ENCODE measurements around the gene TMPRSS6. TPM values are rescaled to one million over a fixed set of nuclear protein-coding genes. Genes with fewer than 3 reads are reported as not detected.

Gene TMPRSS6
- total and polyA plus RNA-seq, 2 experiments from 2014 or later = 0.05 TPM; not detected in 1

DNA sequence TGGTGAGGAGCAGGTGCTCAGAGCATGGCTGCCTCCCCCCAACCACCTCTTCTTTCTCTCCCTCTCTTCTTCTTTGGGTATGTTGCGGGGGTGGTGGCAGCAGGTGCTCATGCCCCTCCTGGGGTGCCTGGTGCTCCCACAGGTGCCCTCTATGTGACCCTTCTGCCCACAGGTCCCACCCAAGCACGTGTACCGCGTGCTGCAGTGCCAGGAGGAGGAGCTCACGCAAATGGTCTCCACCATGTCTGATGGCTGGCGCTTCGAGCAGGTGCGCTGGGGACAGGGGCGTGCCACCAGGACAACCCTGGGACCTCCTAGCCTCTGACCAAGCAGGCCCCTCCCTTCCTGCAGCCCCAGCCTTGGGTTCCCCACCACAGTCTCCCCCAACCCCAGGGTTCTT lies 52.3 kb downstream of the TMPRSS6 start:
- H3K4me2 ChIP-seq (ENCODE audit: unreplicated experiment) = no peak overlapping the region
- H2AFZ ChIP-seq = no peak overlapping the region
- no peak overlapping the region for H3K9ac ChIP-seq
- H3F3A ChIP-seq (ENCODE audit: insufficient read depth) = peaks cover 7% of the 10 kb centered on the region; the same call in 1 of the 2 replicates
- H3K27me3 ChIP-seq (replicated peaks; ENCODE audit: insufficient read depth) = no peaks in the 10 kb centered on the region
- H3K9me3 ChIP-seq (ENCODE audit: low read depth) = no peaks in the 10 kb centered on the region
- in situ Hi-C loops (cut with MboI) = no loop called here
- no peaks in the 10 kb centered on the region for H3K79me2 ChIP-seq (ENCODE audit: insufficient read depth)
- TF ChIP-seq EZH2 (IDR thresholded peaks at IDR 0.05; ENCODE audit: insufficient read depth, poor library complexity, severe bottlenecking) = no peak
- no peak for TF ChIP-seq EZH2phosphoT487 (IDR thresholded peaks at IDR 0.05; ENCODE audit: insufficient read depth, low read depth)
- peaks cover 17% of the 10 kb centered on the region for H3K4me1 ChIP-seq (ENCODE audit: insufficient read depth)
- H3K9me2 ChIP-seq (ENCODE audit: insufficient read depth) = no peaks in the 10 kb centered on the region
- DNase-seq = no peak
- H3K4me3 ChIP-seq = no peak overlapping the region
- 88% methylated on average over 9 of the region's 9 CpGs for WGBS, 2 experiments (ENCODE audit: low coverage in 1 of 2, low lambda C conversion rate in 2 of 2, missing lambda C conversion rate in 2 of 2)
- no peaks in the 10 kb centered on the region for H4K20me1 ChIP-seq (ENCODE audit: insufficient read depth)
- peaks cover 2% of the 10 kb centered on the region; the same call in 1 of the 2 replicates for H3K36me3 ChIP-seq (ENCODE audit: low read depth)
- H3K27ac ChIP-seq = no peak overlapping the region

DNA sequence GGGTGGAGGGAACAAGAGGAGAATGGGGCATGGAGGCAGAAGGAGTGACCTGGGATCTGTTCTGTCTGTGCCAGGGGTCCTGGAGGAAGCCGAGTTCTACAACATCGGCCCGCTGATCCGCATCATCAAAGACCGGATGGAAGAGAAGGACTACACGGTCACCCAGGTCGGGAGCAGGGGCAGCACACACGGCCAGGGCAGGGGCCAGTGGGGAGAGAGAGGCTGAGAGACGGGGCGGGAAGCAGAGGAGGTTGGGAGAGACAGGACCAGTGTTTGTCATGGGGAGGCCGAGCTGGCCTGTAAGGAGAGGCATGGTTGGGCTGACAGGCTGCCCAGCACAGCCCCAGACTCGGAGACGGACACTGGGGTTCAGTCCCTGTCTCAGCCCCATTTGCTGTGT lies 53.3 kb downstream of the TMPRSS6 start:
- WGBS, 2 experiments (ENCODE audit: low coverage in 1 of 2, low lambda C conversion rate in 2 of 2, missing lambda C conversion rate in 2 of 2) = 96 to 99% methylated on average over 11 to 13 of the region's 13 CpGs
- no peaks in the 10 kb centered on the region for H4K20me1 ChIP-seq (ENCODE audit: insufficient read depth)
- no peaks in the 10 kb centered on the region for H3K79me2 ChIP-seq (ENCODE audit: insufficient read depth)
- H3K27ac ChIP-seq = no peak overlapping the region
- peaks cover 17% of the 10 kb centered on the region for H3K4me1 ChIP-seq (ENCODE audit: insufficient read depth)
- TF ChIP-seq EZH2 (IDR thresholded peaks at IDR 0.05; ENCODE audit: insufficient read depth, poor library complexity, severe bottlenecking) (no peak), EZH2phosphoT487 (IDR thresholded peaks at IDR 0.05; ENCODE audit: insufficient read depth, low read depth) (no peak)
- no peaks in the 10 kb centered on the region for H3K9me2 ChIP-seq (ENCODE audit: insufficient read depth)
- H3K4me2 ChIP-seq (ENCODE audit: unreplicated experiment) = no peak overlapping the region
- H3K4me3 ChIP-seq = no peak overlapping the region
- no peak overlapping the region for H2AFZ ChIP-seq
- H3K36me3 ChIP-seq (ENCODE audit: low read depth) = peaks cover 2% of the 10 kb centered on the region; the same call in 1 of the 2 replicates
- peaks cover 7% of the 10 kb centered on the region; the same call in 1 of the 2 replicates for H3F3A ChIP-seq (ENCODE audit: insufficient read depth)
- no peaks in the 10 kb centered on the region for H3K27me3 ChIP-seq (replicated peaks; ENCODE audit: insufficient read depth)
- H3K9me3 ChIP-seq (ENCODE audit: low read depth) = no peaks in the 10 kb centered on the region
- DNase-seq = no peak
- in situ Hi-C loops (cut with MboI) = no loop called here
- H3K9ac ChIP-seq = no peak overlapping the region

- peaks cover 2% of the 10 kb centered on the region; the same call in 1 of the 2 replicates for H3K36me3 ChIP-seq (ENCODE audit: low read depth)
- H3K4me1 ChIP-seq (ENCODE audit: insufficient read depth) = peaks cover 17% of the 10 kb centered on the region
- H2AFZ ChIP-seq = no peak overlapping the region
- H3K9ac ChIP-seq = no peak overlapping the region
- no peaks in the 10 kb centered on the region for H4K20me1 ChIP-seq (ENCODE audit: insufficient read depth)
- TF ChIP-seq EZH2 (IDR thresholded peaks at IDR 0.05; ENCODE audit: insufficient read depth, poor library complexity, severe bottlenecking) (no peak), EZH2phosphoT487 (IDR thresholded peaks at IDR 0.05; ENCODE audit: insufficient read depth, low read depth) (no peak)
- no peaks in the 10 kb centered on the region for H3K9me3 ChIP-seq (ENCODE audit: low read depth)
- H3F3A ChIP-seq (ENCODE audit: insufficient read depth) = peaks cover 7% of the 10 kb centered on the region; the same call in 1 of the 2 replicates
- H3K4me3 ChIP-seq = no peak overlapping the region
- in situ Hi-C loops (cut with MboI) = no loop called here
- no peaks in the 10 kb centered on the region for H3K79me2 ChIP-seq (ENCODE audit: insufficient read depth)
- H3K27ac ChIP-seq = no peak overlapping the region
- no peaks in the 10 kb centered on the region for H3K27me3 ChIP-seq (replicated peaks; ENCODE audit: insufficient read depth)
- DNase-seq = no peak
- no peaks in the 10 kb centered on the region for H3K9me2 ChIP-seq (ENCODE audit: insufficient read depth)
- H3K4me2 ChIP-seq (ENCODE audit: unreplicated experiment) = no peak overlapping the region
- 96 to 97% methylated on average over 20 of the region's 20 CpGs for WGBS, 2 experiments (ENCODE audit: low coverage in 1 of 2, low lambda C conversion rate in 2 of 2, missing lambda C conversion rate in 2 of 2)
These were observed 54.7 kb downstream of the TMPRSS6 start for GRCh38 chr22:37054600-37055365.

DNA sequence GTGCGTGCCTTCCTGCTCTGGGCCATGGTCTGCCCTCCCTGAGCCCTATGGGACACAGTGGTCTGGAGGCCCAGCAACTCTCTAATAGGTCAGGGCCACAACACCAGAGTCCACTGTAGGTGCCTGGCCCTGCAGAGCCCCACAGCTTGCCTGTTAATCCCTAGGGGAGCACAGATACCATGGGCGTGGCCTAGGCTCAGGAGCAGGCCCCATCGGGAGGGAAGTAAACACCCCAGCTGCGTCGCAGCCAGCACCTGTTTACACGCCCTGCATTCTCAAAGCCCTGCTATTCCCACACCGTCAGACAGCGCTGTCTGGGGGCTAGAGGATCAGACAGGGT lies 55.5 kb downstream of the TMPRSS6 start:
- peak overlapping the region; percentile 41 for H3K27ac ChIP-seq

More for the DNA sequence above, 55.5 kb downstream of the TMPRSS6 start:
- no peak overlapping the region for H3K9ac ChIP-seq
- H3K9me3 ChIP-seq (ENCODE audit: low read depth) = no peaks in the 10 kb centered on the region
- no peaks in the 10 kb centered on the region for H4K20me1 ChIP-seq (ENCODE audit: insufficient read depth)
- H3K4me2 ChIP-seq (ENCODE audit: unreplicated experiment) = peak overlapping the region; percentile 74
- no peak overlapping the region for H2AFZ ChIP-seq
- H3K27me3 ChIP-seq (replicated peaks; ENCODE audit: insufficient read depth) = no peaks in the 10 kb centered on the region
- H3K9me2 ChIP-seq (ENCODE audit: insufficient read depth) = no peaks in the 10 kb centered on the region
- H3K79me2 ChIP-seq (ENCODE audit: insufficient read depth) = no peaks in the 10 kb centered on the region
- H3K4me1 ChIP-seq (ENCODE audit: insufficient read depth) = peaks cover 17% of the 10 kb centered on the region
- TF ChIP-seq EZH2phosphoT487 (IDR thresholded peaks at IDR 0.05; ENCODE audit: insufficient read depth, low read depth) (no peak), EZH2 (IDR thresholded peaks at IDR 0.05; ENCODE audit: insufficient read depth, poor library complexity, severe bottlenecking) (no peak)
- WGBS, 2 experiments (ENCODE audit: low coverage in 1 of 2, low lambda C conversion rate in 2 of 2, missing lambda C conversion rate in 2 of 2) = 90 to 93% methylated on average over 8 of the region's 8 CpGs
- no peak overlapping the region for H3K4me3 ChIP-seq
- H3F3A ChIP-seq (ENCODE audit: insufficient read depth) = peaks cover 7% of the 10 kb centered on the region; the same call in 1 of the 2 replicates
- peaks cover 2% of the 10 kb centered on the region; the same call in 1 of the 2 replicates for H3K36me3 ChIP-seq (ENCODE audit: low read depth)
- in situ Hi-C loops (cut with MboI) = no loop called here
- no peak for DNase-seq
